ENCODE data around the gene MAMLD1. TPM values are rescaled to one million over a fixed set of nuclear protein-coding genes. Genes with fewer than 3 reads are reported as not detected.

Gene MAMLD1
- total RNA-seq, 5 donors from 2014 or later (not counting 1 experiment from before 2014, with no cell fraction given): 0.92 to 2.1 (median 1.6) TPM

- H3K27ac ChIP-seq (ENCODE audit: low read length): no peak overlapping the region
- H3K36me3 ChIP-seq (ENCODE audit: control insufficient read depth in 2 of 2, extremely low read depth in 1 of 2, insufficient read depth in 1 of 2, low read length in 1 of 2): no peaks in the 10 kb centered on the region
- CTCF ChIA-PET: no interaction called here
- Mint-ChIP-seq H3K27ac (no peak overlapping the region), H3K27me3 (peaks cover 0 to 8% of the 10 kb centered on the region in 2 donors), H3K36me3 (no peaks in the 10 kb centered on the region), H3K4me3 (no peak overlapping the region), H3K4me1 (no peaks in the 10 kb centered on the region), H3K9me3 (no peaks in the 10 kb centered on the region)
- H3K4me3 ChIP-seq (ENCODE audit: control insufficient read depth in 1 of 2, extremely low read depth in 1 of 2, low read length in 1 of 2): no peak overlapping the region
- POLR2A ChIA-PET: no interaction called here
- no peaks in the 10 kb centered on the region for H3K4me1 ChIP-seq (ENCODE audit: control insufficient read depth in 1 of 2, extremely low read depth in 1 of 2, insufficient read depth in 2 of 2, low read length in 2 of 2)
- no peaks in the 10 kb centered on the region for H3K27me3 ChIP-seq (replicated peaks in 1 of 2; ENCODE audit: control insufficient read depth in 2 of 2, extremely low read depth in 1 of 2, insufficient read depth in 2 of 2, low read length in 1 of 2)
- no CpG with 5 or more reads among the region's 4 CpGs for WGBS (ENCODE audit: insufficient coverage)
- ATAC-seq (replicated peaks in 1 of 4) (no peak), DNase-seq (no peak)
- no peaks in the 10 kb centered on the region for H3K9me3 ChIP-seq
Measured at GRCh38 chrX:150375243-150375770, 12.2 kb downstream of the MAMLD1 start.

GRCh38 chrX:150377005-150377404, 13.9 kb downstream of the MAMLD1 start:
- Mint-ChIP-seq H3K27me3 (peaks cover 0 to 17% of the 10 kb centered on the region in 2 donors), H3K27ac (no peak overlapping the region), H3K9me3 (no peaks in the 10 kb centered on the region), H3K4me1 (no peaks in the 10 kb centered on the region), H3K4me3 (no peak overlapping the region), H3K36me3 (no peaks in the 10 kb centered on the region)
- no peak for ATAC-seq (replicated peaks in 1 of 4)
- ChIA-PET POLR2A (interaction anchor here in 1 of 2 donors (0.6 kb wide), 1 partner anchor 10 kb away, joined by 7 read pairs; no protein-coding TSS in a partner anchor), CTCF (no interaction called here)
- Histone ChIP-seq H3K9me3 (no peaks in the 10 kb centered on the region), H3K4me3 (ENCODE audit: control insufficient read depth in 1 of 2, extremely low read depth in 1 of 2, low read length in 1 of 2) (no peak overlapping the region), H3K27ac (ENCODE audit: low read length) (no peak overlapping the region), H3K27me3 (replicated peaks in 1 of 2; ENCODE audit: control insufficient read depth in 2 of 2, extremely low read depth in 1 of 2, insufficient read depth in 2 of 2, low read length in 1 of 2) (no peaks in the 10 kb centered on the region), H3K36me3 (ENCODE audit: control insufficient read depth in 2 of 2, extremely low read depth in 1 of 2, insufficient read depth in 1 of 2, low read length in 1 of 2) (no peaks in the 10 kb centered on the region), H3K4me1 (ENCODE audit: control insufficient read depth in 1 of 2, extremely low read depth in 1 of 2, insufficient read depth in 2 of 2, low read length in 2 of 2) (no peaks in the 10 kb centered on the region)
- whole genome bisulfite sequencing (ENCODE audit: insufficient coverage): no CpG with 5 or more reads among the region's 3 CpGs
- DNase-seq: no peak

GRCh38 chrX:150405006-150405405, 41.9 kb downstream of the MAMLD1 start:
- Mint-ChIP-seq H3K4me3 (no peak overlapping the region), H3K4me1 (peaks cover 6 to 12% (median 10%) of the 10 kb centered on the region in 3 donors), H3K27me3 (peaks cover 0 to 5% of the 10 kb centered on the region in 2 donors), H3K27ac (no peak overlapping the region), H3K36me3 (no peaks in the 10 kb centered on the region), H3K9me3 (no peaks in the 10 kb centered on the region)
- Histone ChIP-seq H3K36me3 (ENCODE audit: control insufficient read depth in 2 of 2, extremely low read depth in 1 of 2, insufficient read depth in 1 of 2, low read length in 1 of 2) (no peaks in the 10 kb centered on the region), H3K9me3 (no peaks in the 10 kb centered on the region), H3K4me3 (ENCODE audit: control insufficient read depth in 1 of 2, extremely low read depth in 1 of 2, low read length in 1 of 2) (no peak overlapping the region), H3K27me3 (replicated peaks in 1 of 2; ENCODE audit: control insufficient read depth in 2 of 2, extremely low read depth in 1 of 2, insufficient read depth in 2 of 2, low read length in 1 of 2) (no peaks in the 10 kb centered on the region), H3K27ac (ENCODE audit: low read length) (no peak overlapping the region), H3K4me1 (ENCODE audit: control insufficient read depth in 1 of 2, extremely low read depth in 1 of 2, insufficient read depth in 2 of 2, low read length in 2 of 2) (peaks cover 0 to 8% of the 10 kb centered on the region in 2 experiments)
- ATAC-seq (replicated peaks in 1 of 4) (no peak), DNase-seq (no peak)
- ChIA-PET CTCF (no interaction called here), POLR2A (no interaction called here)
- no CpG with 5 or more reads among the region's 1 CpG for WGBS (ENCODE audit: insufficient coverage)

GRCh38 chrX:150405576-150405975, 42.5 kb downstream of the MAMLD1 start:
- no peak overlapping the region for H3K27ac ChIP-seq (ENCODE audit: low read length)
- no peaks in the 10 kb centered on the region for H3K27me3 ChIP-seq (replicated peaks in 1 of 2; ENCODE audit: control insufficient read depth in 2 of 2, extremely low read depth in 1 of 2, insufficient read depth in 2 of 2, low read length in 1 of 2)
- H3K4me3 ChIP-seq (ENCODE audit: control insufficient read depth in 1 of 2, extremely low read depth in 1 of 2, low read length in 1 of 2): no peak overlapping the region
- Mint-ChIP-seq H3K27me3 (peaks cover 0 to 4% of the 10 kb centered on the region in 2 donors), H3K9me3 (no peaks in the 10 kb centered on the region), H3K4me1 (peaks cover 11 to 18% (median 16%) of the 10 kb centered on the region in 3 donors), H3K36me3 (no peaks in the 10 kb centered on the region), H3K27ac (no peak overlapping the region), H3K4me3 (no peak overlapping the region)
- POLR2A ChIA-PET: interaction anchor here in 1 of 2 donors (0.5 kb wide), 1 partner anchor 8 kb away, joined by 5 read pairs; no protein-coding TSS in a partner anchor
- H3K9me3 ChIP-seq: no peaks in the 10 kb centered on the region
- DNase-seq (no peak), ATAC-seq (replicated peaks in 1 of 4) (no peak)
- CTCF ChIA-PET: no interaction called here
- no peaks in the 10 kb centered on the region for H3K36me3 ChIP-seq (ENCODE audit: control insufficient read depth in 2 of 2, extremely low read depth in 1 of 2, insufficient read depth in 1 of 2, low read length in 1 of 2)
- no CpG with 5 or more reads among the region's 4 CpGs for WGBS (ENCODE audit: insufficient coverage)
- H3K4me1 ChIP-seq (ENCODE audit: control insufficient read depth in 1 of 2, extremely low read depth in 1 of 2, insufficient read depth in 2 of 2, low read length in 2 of 2): peaks cover 0 to 14% of the 10 kb centered on the region in 2 experiments

GRCh38 chrX:150406596-150406995, 43.5 kb downstream of the MAMLD1 start:
- Mint-ChIP-seq H3K36me3 (no peaks in the 10 kb centered on the region), H3K9me3 (no peaks in the 10 kb centered on the region), H3K4me1 (peaks cover 22 to 28% (median 25%) of the 10 kb centered on the region in 3 donors), H3K27me3 (peaks cover 0 to 4% of the 10 kb centered on the region in 2 donors), H3K27ac (no peak overlapping the region), H3K4me3 (no peak overlapping the region)
- Histone ChIP-seq H3K36me3 (ENCODE audit: control insufficient read depth in 2 of 2, extremely low read depth in 1 of 2, insufficient read depth in 1 of 2, low read length in 1 of 2) (no peaks in the 10 kb centered on the region), H3K4me3 (ENCODE audit: control insufficient read depth in 1 of 2, extremely low read depth in 1 of 2, low read length in 1 of 2) (no peak overlapping the region), H3K9me3 (no peaks in the 10 kb centered on the region), H3K4me1 (ENCODE audit: control insufficient read depth in 1 of 2, extremely low read depth in 1 of 2, insufficient read depth in 2 of 2, low read length in 2 of 2) (peaks cover 3 to 24% of the 10 kb centered on the region in 2 experiments), H3K27me3 (replicated peaks in 1 of 2; ENCODE audit: control insufficient read depth in 2 of 2, extremely low read depth in 1 of 2, insufficient read depth in 2 of 2, low read length in 1 of 2) (peaks cover 0 to 3% of the 10 kb centered on the region in 2 experiments), H3K27ac (ENCODE audit: low read length) (no peak overlapping the region)
- no CpG with 5 or more reads among the region's 6 CpGs for WGBS (ENCODE audit: insufficient coverage)
- POLR2A ChIA-PET: no interaction called here
- ATAC-seq (replicated peaks in 1 of 4) (no peak), DNase-seq (no peak)
- CTCF ChIA-PET: interaction anchor here in 1 of 2 donors (0.6 kb wide), 1 partner anchor 165 kb away, joined by 3 read pairs; no protein-coding TSS in a partner anchor

GRCh38 chrX:150408007-150408406, 44.9 kb downstream of the MAMLD1 start:
- Mint-ChIP-seq H3K27me3 (peaks cover 0 to 11% of the 10 kb centered on the region in 2 donors), H3K27ac (no peak overlapping the region), H3K4me1 (peaks cover 22 to 30% (median 28%) of the 10 kb centered on the region in 3 donors), H3K36me3 (no peaks in the 10 kb centered on the region), H3K4me3 (no peak overlapping the region), H3K9me3 (no peaks in the 10 kb centered on the region)
- H3K4me1 ChIP-seq (ENCODE audit: control insufficient read depth in 1 of 2, extremely low read depth in 1 of 2, insufficient read depth in 2 of 2, low read length in 2 of 2): peaks cover 3 to 25% of the 10 kb centered on the region in 2 experiments
- CTCF ChIA-PET: interaction anchor here in 1 of 2 donors (0.6 kb wide), 1 partner anchor 233 kb away, joined by 4 read pairs; no protein-coding TSS in a partner anchor
- ATAC-seq (replicated peaks in 1 of 4) (no peak), DNase-seq (no peak)
- H3K36me3 ChIP-seq (ENCODE audit: control insufficient read depth in 2 of 2, extremely low read depth in 1 of 2, insufficient read depth in 1 of 2, low read length in 1 of 2): no peaks in the 10 kb centered on the region
- peaks cover 0 to 3% of the 10 kb centered on the region in 2 experiments for H3K27me3 ChIP-seq (replicated peaks in 1 of 2; ENCODE audit: control insufficient read depth in 2 of 2, extremely low read depth in 1 of 2, insufficient read depth in 2 of 2, low read length in 1 of 2)
- no peaks in the 10 kb centered on the region for H3K9me3 ChIP-seq
- no CpG with 5 or more reads among the region's 5 CpGs for WGBS (ENCODE audit: insufficient coverage)
- H3K27ac ChIP-seq (ENCODE audit: low read length): no peak overlapping the region
- no peak overlapping the region for H3K4me3 ChIP-seq (ENCODE audit: control insufficient read depth in 1 of 2, extremely low read depth in 1 of 2, low read length in 1 of 2)
- POLR2A ChIA-PET: no interaction called here

Measured in T-cell (primary cell).